Transverse colon (tissue), 4 donors: ENCODE measurements around the gene CMTM7.

ENCODE experiments used
- EP300 ChIP-seq: sonication (generic); formaldehyde crosslinking; IDR thresholded peaks from one replicate; pipeline ENCODE4 v1.6.1; 2017; ENCODE audit warnings: antibody characterized with exemption, low read depth
- POLR2A ChIP-seq: fragments of 450-650 bp; IDR thresholded peaks from one replicate; pipeline ENCODE4 v1.6.1; 2016; ENCODE audit warnings: antibody characterized with exemption, mild to moderate bottlenecking, moderate library complexity
- POLR2AphosphoS5 ChIP-seq, 3 donors: sonication (generic); formaldehyde crosslinking; IDR thresholded peaks; one replicate each; pipeline ENCODE4 v1.6.1; 2016; ENCODE audit warnings: antibody characterized with exemption in 3 of 3
- TF ChIP-seq, protein P1 (sequence below), 5 experiments: fragments of 200-600 bp in 3 of 5; fragments of 450-650 bp in 2 of 5; sonication (generic) in 3 of 5; IDR thresholded peaks; 1 replicate in 2 of 5; 2 replicates in 3 of 5; pipeline ENCODE4 v1.5.1; 2016 to 2017; ENCODE audit warnings: antibody characterized with exemption in 5 of 5, inconsistent platforms in 3 of 5, mild to moderate bottlenecking in 2 of 5, moderate library complexity in 1 of 5

DNA sequence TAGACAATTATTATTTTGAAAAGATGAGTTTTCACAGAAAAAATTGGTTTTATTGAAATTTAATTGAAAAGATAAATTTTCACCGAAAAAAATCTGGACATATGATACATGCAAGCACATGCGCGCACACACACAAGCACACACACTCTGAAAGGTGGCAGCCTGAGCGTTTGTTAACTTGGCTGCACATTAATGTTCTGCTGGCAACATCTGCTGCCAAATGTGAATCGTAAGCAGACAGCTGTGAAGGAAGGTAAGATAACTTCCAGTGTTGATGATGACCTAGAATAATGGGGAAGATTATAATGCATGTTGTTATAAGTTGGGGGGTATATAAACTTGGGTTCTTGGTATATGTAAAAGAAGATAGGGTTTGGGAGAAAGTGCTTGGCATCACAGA is 18.4 kb upstream of the CMTM7 start:
- no peak for TF ChIP-seq POLR2AphosphoS5 (IDR thresholded peaks at IDR 0.05)
- TF ChIP-seq POLR2A, result no peak
- TF ChIP-seq, protein P1, sequence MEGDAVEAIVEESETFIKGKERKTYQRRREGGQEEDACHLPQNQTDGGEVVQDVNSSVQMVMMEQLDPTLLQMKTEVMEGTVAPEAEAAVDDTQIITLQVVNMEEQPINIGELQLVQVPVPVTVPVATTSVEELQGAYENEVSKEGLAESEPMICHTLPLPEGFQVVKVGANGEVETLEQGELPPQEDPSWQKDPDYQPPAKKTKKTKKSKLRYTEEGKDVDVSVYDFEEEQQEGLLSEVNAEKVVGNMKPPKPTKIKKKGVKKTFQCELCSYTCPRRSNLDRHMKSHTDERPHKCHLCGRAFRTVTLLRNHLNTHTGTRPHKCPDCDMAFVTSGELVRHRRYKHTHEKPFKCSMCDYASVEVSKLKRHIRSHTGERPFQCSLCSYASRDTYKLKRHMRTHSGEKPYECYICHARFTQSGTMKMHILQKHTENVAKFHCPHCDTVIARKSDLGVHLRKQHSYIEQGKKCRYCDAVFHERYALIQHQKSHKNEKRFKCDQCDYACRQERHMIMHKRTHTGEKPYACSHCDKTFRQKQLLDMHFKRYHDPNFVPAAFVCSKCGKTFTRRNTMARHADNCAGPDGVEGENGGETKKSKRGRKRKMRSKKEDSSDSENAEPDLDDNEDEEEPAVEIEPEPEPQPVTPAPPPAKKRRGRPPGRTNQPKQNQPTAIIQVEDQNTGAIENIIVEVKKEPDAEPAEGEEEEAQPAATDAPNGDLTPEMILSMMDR (IDR thresholded peaks at IDR 0.05), result no peak
- TF ChIP-seq EP300, result no peak
